HTR-8/SVneo (cell line): Measurements from ENCODE around the gene KLF15.

Experiments used
- DNase-seq: peaks from one replicate; pipeline ENCODE4 v3.0.0; 2011; ENCODE audit warnings: low spot score, mixed read lengths; ENCODE audit not compliant: insufficient read length
- FAIRE-seq: peaks from 2 replicates; lab custom pipeline; 2011; peaks lifted over from hg19 to GRCh38; lab: Jason Lieb, UNC

KLF15 gene

DNA sequence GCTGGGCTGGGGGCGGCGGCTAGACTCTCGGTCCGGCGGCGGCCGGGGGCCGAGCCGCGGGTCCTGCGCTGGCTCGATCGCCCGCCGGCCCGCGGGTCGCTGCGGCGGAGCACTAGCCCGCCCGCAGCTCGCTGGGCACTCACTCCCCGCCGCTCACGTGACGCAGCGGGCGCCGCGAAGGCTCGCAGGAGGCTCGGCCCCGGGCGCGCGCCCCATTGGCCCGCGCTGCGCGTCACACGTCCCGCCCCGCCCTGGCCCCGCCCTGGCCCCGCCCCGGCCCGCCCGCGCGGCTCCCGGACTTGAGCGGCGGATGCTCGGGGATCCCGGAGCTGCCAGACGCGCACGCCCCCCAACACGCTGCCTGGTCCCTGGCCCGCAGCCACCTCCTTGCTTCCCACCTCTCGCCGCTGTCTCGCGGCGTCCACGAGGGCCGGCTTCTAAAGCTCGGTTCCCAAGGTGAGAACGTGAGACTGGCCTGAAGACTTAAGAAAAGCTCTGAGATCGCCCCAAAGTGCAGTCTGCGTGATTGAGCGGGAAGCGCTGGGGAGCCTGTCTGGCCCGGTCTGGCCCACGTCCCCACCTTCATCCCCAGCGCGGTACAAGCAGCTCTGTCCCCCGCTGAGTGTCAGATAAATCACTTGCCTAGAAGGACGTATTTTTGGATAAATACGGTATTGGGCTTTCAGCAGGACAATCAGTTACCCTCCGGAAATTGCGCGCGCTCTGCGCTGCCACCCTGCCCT lies at the start of gene KLF15:
Gene KLF15, minus strand, starts transcription at position 114 of the 743 bp plus-strand sequence. CDS start 4,486 bp downstream, outside the sequence.
- FAIRE-seq (peak; percentile 59), DNase-seq (peak; percentile 88)

DNA sequence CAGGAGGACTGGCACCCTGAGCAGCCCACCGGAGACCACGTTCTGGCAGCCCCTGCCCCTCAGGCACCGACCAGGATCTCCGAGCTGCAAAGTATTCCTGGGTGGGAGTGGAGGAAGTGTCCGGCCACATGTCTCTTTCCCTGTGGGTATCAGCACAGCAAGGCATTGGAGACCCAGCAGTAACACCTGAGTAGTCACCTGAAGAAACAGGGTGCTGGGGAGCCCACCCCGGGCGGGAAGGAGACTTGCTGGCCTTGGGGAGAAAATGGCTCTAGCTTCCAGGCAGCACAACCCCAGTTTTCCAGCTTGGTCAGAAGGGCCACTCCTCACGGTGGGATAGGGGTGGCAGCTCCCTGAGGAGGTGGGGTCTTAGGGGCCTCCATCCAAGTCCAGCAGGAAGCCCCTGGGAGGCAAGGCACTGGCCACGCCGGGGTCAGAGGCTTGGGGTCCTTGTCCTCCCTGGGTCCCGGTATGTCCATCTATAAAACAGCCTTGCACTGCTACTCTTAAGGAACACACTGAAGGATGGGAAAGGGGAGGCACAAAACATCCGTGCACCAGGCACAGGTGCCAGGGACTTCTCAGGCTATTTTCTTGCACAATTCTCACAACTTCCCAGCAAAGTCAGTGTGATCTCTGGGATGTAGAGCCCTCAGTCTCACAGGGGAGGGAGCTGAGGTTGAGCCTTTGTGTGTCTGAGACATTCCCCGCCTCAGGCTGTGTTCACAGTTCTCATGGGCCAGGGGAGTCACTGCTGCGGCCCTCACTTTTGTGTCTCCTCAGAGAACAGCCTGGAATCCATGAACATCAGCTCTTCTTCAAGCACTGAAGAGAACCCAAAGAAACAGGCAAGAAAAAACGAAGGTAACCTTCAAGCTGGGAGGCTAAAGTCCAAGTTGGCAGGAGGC lies 49.4 kb upstream of the KLF15 start:
- DNase-seq = no peak
- no peak for FAIRE-seq

- FAIRE-seq (no peak), DNase-seq (no peak)
These were observed 45.6 kb upstream of the KLF15 start for GRCh38 chr3:126402666-126403302.

- FAIRE-seq (no peak), DNase-seq (no peak)
These were observed 45.0 kb upstream of the KLF15 start for GRCh38 chr3:126402178-126402577.

GRCh38 chr3:126401611-126402160 lies 44.5 kb upstream of the KLF15 start:
- DNase-seq = no peak
- no peak for FAIRE-seq

GRCh38 chr3:126399756-126400155 lies 42.5 kb upstream of the KLF15 start:
- DNase-seq = no peak

GRCh38 chr3:126399351-126399735 lies 42.1 kb upstream of the KLF15 start:
- DNase-seq (no peak), FAIRE-seq (no peak)

More at GRCh38 chr3:126399756-126400155, 42.5 kb upstream of the KLF15 start:
- FAIRE-seq = no peak

GRCh38 chr3:126398423-126399350 lies 41.5 kb upstream of the KLF15 start:
- FAIRE-seq = no peak
- DNase-seq = no peak

DNA sequence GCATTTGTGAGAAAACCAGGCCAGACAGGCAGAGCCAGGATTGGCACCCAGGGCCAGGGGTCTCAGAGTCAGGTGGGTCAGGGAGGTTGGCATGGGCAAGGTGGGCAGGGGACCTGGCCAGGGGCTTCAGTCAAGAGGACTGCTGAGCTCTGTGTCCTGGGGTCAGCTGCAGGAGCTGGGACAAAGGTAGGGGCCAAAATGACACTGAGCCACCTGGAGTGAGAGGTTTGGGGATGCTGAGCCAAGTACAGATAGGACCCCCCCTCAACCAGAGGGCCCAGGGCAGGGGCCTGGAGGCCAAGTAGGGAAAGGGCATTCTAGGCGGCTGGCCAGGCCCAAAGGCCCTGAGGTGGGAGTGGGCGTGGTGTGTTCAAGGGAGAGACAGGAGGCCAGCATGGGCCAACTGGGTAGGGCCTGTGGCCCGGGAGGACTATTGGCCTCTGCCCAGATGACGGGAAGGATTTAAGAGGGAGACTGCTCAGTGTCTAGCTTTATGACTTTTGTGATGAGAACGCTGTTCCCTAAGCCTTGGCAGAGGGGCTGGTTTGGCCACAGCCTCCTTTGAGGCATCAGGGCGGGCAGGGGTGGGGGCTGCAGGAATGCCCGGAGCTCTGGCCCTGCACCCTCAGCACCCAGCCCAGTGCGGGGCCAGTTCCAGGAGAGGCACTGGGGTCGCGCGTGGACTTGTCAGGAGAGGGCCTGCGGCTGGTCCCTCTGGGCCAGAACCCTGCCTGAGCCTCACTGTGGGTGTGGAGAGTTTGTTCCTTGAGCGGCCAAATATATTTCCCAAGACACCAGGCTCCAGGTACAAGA lies 40.6 kb upstream of the KLF15 start:
- FAIRE-seq (no peak), DNase-seq (no peak)

DNA sequence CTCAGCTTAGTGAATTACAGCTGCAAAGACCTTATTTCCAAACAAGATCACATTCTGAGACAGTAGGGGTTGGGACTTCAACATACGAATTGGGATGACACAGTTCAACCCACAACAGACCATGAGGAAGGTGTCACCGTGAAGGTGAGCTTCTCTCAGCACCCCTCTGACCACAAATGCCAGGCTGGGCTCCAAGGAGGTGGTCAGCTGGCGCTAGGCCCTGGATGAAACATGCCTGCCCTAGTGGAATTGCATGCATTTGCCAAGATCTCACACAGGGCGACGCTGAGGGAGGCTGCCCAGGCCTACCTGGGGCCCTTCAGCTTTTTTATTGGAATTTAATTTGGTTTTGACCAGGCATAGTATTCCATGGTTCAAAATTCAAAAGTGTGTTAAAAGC lies 39.3 kb upstream of the KLF15 start:
- FAIRE-seq = no peak
- no peak for DNase-seq

GRCh38 chr3:126395846-126396513 lies 38.8 kb upstream of the KLF15 start:
- FAIRE-seq (no peak), DNase-seq (no peak)

DNA sequence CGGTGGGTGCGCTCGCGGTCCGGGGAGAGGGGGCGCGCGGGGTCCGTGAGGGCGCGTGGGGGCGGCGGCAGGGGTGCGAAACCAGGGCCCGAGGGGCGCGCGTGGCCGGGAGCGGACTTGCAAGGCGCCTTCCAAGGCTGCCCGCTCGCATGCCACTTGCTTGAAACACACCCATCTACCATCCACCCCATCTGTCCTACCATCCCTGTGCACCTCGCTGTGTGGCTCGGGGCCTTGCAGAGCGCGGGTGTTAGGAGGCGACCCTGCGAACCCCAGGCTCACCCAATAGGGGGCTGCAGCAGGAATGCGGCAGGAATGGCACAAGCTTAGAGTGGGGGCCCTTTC lies 37.7 kb upstream of the KLF15 start:
- DNase-seq (no peak), FAIRE-seq (no peak)

- DNase-seq (no peak), FAIRE-seq (no peak)
These were observed 37.2 kb upstream of the KLF15 start, which contains the start of gene CFAP100 for GRCh38 chr3:126394179-126394976. TSS of gene CFAP100 (plus strand) at chr3:126394909. CDS start at chr3:126396001, 1,092 bp downstream.

DNA sequence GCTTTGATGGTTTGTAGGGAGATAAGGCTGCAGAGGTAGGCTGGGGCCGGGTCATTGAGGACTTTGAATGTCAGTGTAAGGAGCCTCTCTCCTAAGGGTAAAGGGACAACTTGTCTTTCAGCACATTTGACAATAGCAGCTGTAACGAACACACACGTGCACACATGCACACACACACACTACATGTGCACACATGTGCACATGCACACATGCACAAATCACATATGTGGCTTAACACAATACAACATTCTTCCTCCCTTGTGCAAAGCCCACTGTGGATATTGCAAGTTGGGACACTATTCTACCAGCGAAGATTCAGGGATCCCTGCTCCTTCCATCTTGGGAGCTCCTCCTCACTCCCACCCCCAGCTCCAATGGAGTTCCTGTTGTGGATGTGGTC lies 36.4 kb upstream of the KLF15 start:
- FAIRE-seq (peak; percentile 80), DNase-seq (no peak)

- no peak for DNase-seq
- FAIRE-seq = no peak
These were observed 35.0 kb upstream of the KLF15 start for GRCh38 chr3:126392246-126392645.

DNA sequence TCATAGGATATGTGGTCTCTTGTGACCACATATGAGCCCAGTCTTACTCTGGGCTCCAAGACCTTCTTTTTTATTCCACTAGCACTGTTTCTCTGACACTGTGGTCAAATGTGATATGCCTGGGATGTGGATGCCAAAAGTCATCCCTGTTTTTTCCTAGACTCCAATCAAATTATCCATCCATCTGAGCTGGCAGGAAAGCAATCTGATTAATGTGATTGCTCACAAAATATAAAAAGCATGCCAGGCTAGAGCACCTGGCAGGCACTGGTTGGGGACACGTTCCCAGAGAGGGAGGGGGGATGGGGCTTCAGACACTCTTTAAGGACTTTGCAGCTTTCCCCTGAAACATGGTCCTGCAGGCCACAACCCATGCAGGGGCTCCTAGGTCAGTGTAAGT lies 34.4 kb upstream of the KLF15 start:
- DNase-seq (no peak), FAIRE-seq (no peak)

DNA sequence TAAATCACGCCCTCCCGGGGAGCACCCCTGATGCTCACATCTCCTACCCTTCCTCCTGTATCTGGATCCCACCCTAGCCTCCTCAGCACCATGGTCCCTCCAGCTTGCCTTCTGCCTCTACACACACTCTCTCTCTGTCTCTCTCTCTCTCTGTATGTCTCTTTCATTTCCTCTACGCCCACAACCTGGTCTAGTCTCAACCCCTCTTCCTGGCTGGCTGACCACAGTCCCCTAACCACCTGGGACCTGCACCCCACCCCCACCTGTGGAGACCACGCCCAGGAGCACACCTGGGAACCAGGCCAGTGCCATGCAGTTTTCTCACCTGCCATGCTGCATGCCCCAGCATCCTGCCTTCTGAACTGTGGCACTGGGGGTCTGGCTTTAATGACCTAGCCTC lies 33.5 kb upstream of the KLF15 start:
- FAIRE-seq (no peak), DNase-seq (no peak)
